Measurements from ENCODE around the gene KDELR3.

DNA sequence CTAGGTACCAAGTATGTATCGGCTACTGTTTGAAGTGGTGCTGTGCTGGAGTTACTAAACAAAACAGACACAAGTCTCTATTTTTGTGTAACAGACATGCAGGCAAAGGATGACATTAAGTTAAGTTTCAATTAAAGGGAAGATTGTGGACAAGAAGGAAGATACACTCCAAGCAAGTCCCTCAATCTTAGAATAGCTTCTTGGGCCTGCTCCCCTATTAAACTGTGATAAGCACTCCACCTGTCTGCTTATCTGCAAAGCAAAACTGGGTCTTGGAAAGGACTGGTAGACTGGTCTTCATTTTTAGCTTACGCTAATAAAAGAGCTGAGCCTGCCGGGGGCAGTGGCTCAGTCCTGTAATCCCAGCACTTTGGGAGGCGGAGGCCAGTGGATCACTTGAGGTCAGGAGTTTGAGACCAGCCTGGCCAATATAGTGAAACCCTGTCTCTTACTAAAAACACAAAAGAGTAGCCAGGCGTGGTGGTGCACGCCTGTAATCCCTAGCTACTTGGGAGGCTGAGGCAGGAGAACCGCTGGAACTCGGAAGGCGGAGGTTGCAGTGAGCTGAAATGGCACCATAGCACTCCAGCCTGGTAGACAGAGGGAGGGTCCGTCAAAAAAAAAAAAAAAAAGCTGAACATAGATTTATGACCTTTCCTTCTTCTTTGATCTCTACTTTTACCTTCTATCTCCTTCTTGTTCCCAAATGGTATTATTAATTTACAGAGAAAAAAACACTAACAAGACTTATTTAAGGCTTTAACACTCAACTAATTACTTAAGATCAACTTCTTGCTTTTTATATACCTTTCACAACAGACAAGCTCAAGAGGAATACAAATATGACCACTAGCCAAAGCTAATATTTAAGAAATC lies 34.1 kb downstream of the KDELR3 start:
- TF ChIP-seq CTCF (IDR thresholded peaks at IDR 0.05; ENCODE audit: insufficient read depth, low read depth, low read length), result no peak
- TF ChIP-seq EZH2 (IDR thresholded peaks at IDR 0.05; ENCODE audit: insufficient read depth, low read length), result no peak

Data from astrocyte (in vitro differentiated cells and primary cell).